Activated T-cell treated with anti-CD3 and anti-CD28 coated beads for 4 hours (primary cell): Measurements from ENCODE around the gene KIF24.
"Not testable (repeated sequence)": the region's sequence is repeated elsewhere in the genome, so short reads cannot be mapped to it uniquely, and the experiment has no call there.

ENCODE experiments used
- DNase-seq: peaks from one replicate; pipeline ENCODE4 v3.0.0-alpha.2; 2020

Gene KIF24

GRCh38 chr9:34365282-34365681, 36.2 kb upstream of the KIF24 start:
- DNase-seq = no peak

GRCh38 chr9:34363619-34364351, 34.7 kb upstream of the KIF24 start:
- DNase-seq = no peak

- DNase-seq = no peak
These were observed 33.6 kb upstream of the KIF24 start for GRCh38 chr9:34362614-34363214.

- not testable (repeated sequence) for DNase-seq
These were observed 23.9 kb upstream of the KIF24 start for GRCh38 chr9:34352957-34353356.

GRCh38 chr9:34352122-34352652, 23.1 kb upstream of the KIF24 start:
- not testable (repeated sequence) for DNase-seq

- no peak for DNase-seq
These were observed 20.3 kb upstream of the KIF24 start for GRCh38 chr9:34349324-34349723.

GRCh38 chr9:34347800-34348158, 18.7 kb upstream of the KIF24 start:
- DNase-seq = no peak

- DNase-seq = no peak
These were observed 18.1 kb upstream of the KIF24 start for GRCh38 chr9:34346873-34347799.

- no peak for DNase-seq
These were observed 14.5 kb upstream of the KIF24 start for GRCh38 chr9:34343605-34344004.

- no peak for DNase-seq
These were observed 14.0 kb upstream of the KIF24 start for GRCh38 chr9:34343090-34343489.

GRCh38 chr9:34341659-34342295, 12.7 kb upstream of the KIF24 start:
- no peak for DNase-seq

GRCh38 chr9:34338665-34339385, 9.8 kb upstream of the KIF24 start:
- DNase-seq = no peak

GRCh38 chr9:34338079-34338478, 9.0 kb upstream of the KIF24 start:
- not testable (repeated sequence) for DNase-seq

- DNase-seq = no peak
These were observed 8.3 kb upstream of the KIF24 start for GRCh38 chr9:34337403-34337802.

- DNase-seq = no peak
These were observed 6.3 kb upstream of the KIF24 start for GRCh38 chr9:34335376-34335775.

- DNase-seq = no peak
These were observed 5.8 kb upstream of the KIF24 start for GRCh38 chr9:34334916-34335315.

GRCh38 chr9:34334337-34334824, 5.3 kb upstream of the KIF24 start:
- DNase-seq = no peak

GRCh38 chr9:34333836-34334235, 4.8 kb upstream of the KIF24 start:
- no peak for DNase-seq

GRCh38 chr9:34332076-34332964, 3.3 kb upstream of the KIF24 start:
- DNase-seq = no peak

GRCh38 chr9:34331196-34331595, 2.1 kb upstream of the KIF24 start:
- no peak for DNase-seq

- DNase-seq = no peak
These were observed 525 bp downstream of the KIF24 start for GRCh38 chr9:34328500-34328986.
